Coronary artery (tissue), 2 donors: ENCODE results near the gene TM9SF2.

ENCODE experiments used
- DNase-seq: peaks from one replicate; pipeline ENCODE4 v3.0.0-alpha.2; 2017; ENCODE audit warnings: low spot score
- H3K27ac ChIP-seq, 2 donors: fragments of 200-600 bp; sonication (generic); one replicate each; pipeline ENCODE4 v1.5.1; 2016 to 2019
- H3K4me3 ChIP-seq: fragments of 200-600 bp; sonication (generic); 2 replicates; pipeline ENCODE4 v1.5.1; 2016; ENCODE audit warnings: mild to moderate bottlenecking, moderate library complexity
- TF ChIP-seq, protein P1 (sequence below): fragments of 200-600 bp; sonication (generic); IDR thresholded peaks from one replicate; pipeline ENCODE4 v1.5.1; 2019; ENCODE audit warnings: antibody characterized with exemption

TM9SF2 gene

DNA sequence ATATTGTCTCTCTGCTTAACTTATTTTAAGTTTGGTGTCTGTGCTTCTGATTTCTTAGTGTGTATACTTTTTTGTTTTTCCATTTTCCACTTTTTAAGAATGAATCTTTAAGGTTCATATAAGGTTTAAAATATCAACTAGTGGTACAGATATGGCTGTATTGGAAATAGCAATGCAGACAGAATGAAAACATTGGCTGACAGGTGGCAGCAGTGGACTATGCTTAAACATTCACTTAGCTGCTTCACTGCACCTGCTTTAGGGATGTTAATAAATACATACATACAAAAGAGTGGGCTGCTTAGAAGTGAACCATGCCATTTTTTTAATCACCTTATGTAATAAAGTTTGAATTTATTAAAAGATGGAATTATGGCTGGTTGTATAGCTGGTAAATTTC is 27.3 kb downstream of the TM9SF2 start:
- Histone ChIP-seq H3K4me3 (no peak overlapping the region), H3K27ac (no peak overlapping the region)
- DNase-seq = no peak
- TF ChIP-seq, protein P1, sequence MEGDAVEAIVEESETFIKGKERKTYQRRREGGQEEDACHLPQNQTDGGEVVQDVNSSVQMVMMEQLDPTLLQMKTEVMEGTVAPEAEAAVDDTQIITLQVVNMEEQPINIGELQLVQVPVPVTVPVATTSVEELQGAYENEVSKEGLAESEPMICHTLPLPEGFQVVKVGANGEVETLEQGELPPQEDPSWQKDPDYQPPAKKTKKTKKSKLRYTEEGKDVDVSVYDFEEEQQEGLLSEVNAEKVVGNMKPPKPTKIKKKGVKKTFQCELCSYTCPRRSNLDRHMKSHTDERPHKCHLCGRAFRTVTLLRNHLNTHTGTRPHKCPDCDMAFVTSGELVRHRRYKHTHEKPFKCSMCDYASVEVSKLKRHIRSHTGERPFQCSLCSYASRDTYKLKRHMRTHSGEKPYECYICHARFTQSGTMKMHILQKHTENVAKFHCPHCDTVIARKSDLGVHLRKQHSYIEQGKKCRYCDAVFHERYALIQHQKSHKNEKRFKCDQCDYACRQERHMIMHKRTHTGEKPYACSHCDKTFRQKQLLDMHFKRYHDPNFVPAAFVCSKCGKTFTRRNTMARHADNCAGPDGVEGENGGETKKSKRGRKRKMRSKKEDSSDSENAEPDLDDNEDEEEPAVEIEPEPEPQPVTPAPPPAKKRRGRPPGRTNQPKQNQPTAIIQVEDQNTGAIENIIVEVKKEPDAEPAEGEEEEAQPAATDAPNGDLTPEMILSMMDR = no peak

DNA sequence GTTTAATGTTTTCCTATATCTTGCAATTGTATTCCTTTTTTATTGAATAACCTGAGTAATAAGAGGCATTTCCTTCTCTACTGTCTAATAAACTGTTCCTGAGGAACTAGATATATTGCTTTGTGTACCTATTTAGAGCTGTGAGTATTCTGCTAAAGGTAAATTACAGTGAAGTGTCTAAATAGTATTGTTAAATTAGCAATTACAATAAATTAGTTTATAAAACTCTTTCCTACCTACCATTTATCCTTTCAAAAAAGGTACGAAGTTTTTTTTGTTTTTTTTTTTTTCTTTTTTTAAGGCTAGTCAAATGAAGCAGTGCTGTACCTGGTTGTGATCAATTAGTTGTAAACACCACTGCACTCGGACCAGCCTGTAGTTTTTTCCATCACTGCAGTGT is 34.8 kb downstream of the TM9SF2 start:
- DNase-seq = no peak
- H3K27ac ChIP-seq = no peak overlapping the region
- TF ChIP-seq, protein P1 = no peak
- no peak overlapping the region for H3K4me3 ChIP-seq

DNA sequence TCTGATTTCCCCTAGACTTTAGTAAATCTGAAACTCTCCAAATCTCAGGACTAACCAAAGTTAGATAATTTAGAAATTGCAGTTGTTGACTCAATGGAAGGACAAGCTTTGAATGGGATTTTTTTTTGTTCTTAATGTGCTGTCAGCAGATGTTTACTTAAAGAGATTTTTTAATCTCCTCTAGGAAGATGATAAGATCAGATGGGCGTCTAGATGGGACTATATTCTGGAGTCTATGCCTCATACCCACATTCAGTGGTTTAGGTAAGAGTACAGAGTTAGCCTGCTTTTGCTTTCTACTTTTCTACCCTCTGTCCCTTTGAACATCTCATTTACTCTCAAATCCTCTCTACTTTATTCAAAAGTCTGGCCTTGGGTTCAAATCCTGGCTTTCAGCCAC is 39.3 kb downstream of the TM9SF2 start:
- DNase-seq = no peak
- Histone ChIP-seq H3K27ac (no peak overlapping the region), H3K4me3 (no peak overlapping the region)

DNA sequence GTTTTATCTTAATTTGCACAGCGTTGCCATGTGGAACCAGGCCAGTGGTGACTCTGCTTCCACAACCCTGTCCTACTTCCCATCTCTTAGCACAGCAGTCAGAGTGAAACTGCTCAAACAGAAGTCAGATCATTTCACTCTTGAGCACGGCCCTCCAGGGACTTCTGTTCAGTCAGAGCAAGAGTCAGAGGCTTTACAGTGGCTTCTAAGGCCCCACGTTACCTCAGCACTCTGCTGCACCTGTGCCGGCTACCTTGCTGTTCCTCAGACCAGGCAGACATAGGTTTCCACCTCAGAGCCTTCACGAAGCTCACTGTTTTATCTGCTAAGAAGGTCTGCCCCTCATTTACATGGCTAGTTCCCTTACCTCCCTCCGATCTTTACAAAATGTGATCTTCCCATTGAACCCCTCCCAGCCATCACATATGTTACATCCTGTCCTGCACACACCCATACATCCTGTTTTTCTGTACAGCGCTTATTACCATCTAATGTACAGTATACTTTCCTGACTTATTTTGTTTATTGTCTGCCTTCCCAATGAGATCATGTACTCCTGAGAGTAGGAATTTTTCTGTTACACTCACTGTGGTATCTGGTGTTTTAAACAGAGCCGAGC is 41.6 kb downstream of the TM9SF2 start:
- Histone ChIP-seq H3K4me3 (no peak overlapping the region), H3K27ac (peak overlapping the region in 1 of 2 donors; percentile 23)
- no peak for DNase-seq
- TF ChIP-seq, protein P1 = no peak

More for the DNA sequence above, 39.3 kb downstream of the TM9SF2 start:
- TF ChIP-seq, protein P1 = no peak

DNA sequence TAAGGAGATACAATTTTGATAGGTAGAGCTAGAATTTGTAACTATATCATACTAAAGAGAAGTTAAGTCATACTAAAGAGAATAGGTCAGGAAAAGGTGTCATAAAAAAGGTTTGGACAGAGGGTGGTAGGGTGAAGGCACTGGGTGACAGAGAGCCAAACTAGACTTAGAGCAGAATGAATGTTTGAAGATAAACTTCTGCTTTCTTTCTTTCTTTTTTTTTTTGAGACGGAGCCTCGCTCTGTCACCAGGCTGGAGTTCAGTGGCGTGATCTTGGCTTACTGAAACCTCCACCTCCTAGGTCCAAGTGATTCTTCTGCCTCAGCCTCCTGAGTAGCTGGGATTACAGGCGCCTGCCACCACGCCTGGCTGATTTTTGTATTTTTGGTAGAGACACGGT is 44.1 kb downstream of the TM9SF2 start:
- DNase-seq = no peak
- Histone ChIP-seq H3K4me3 (no peak overlapping the region), H3K27ac (no peak overlapping the region)
- TF ChIP-seq, protein P1 = no peak

DNA sequence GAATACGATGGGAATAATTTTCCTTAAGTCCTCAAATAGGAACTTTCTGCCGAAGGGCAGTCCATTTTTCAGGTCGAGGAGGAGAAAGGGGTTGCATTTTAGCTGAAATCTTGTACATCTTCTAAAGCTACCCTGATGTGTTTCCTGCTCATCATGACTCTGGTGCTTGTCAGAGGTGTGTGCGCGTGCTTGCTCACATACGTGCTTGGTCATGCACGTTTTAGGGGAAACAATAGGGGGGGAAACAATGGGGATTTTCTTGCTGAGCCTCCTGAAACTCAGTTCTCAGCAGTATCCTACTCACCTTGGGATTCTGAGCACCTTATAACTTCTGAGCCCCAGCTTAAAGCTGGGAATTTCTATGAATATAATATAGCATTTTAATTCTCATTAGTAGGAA is 44.7 kb downstream of the TM9SF2 start:
- Histone ChIP-seq H3K4me3 (no peak overlapping the region), H3K27ac (no peak overlapping the region)
- no peak for DNase-seq
- TF ChIP-seq, protein P1 = no peak

DNA sequence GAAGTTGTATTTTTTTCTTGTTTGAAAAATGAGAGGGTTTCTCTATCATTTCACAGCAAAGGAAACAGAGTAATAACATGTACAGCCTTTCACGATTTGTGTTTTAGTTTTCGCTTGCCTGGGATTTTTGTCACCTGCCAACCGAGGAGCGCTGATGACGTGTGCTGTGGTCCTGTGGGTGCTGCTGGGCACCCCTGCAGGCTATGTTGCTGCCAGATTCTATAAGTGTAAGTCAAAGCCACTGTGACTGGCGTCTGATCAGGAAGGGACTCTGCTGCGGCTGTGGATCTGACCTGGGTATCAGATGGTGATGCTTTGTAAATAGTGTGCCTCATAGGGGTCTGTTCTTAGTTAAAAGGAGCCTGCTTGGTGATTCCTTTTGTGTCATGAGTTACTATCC is 45.6 kb downstream of the TM9SF2 start:
- Histone ChIP-seq H3K27ac (no peak overlapping the region), H3K4me3 (no peak overlapping the region)
- TF ChIP-seq, protein P1 = no peak
- DNase-seq = no peak
